SK-N-SH treated with all-trans-retinoic acid at 6 μM for 48 hours (cell line): ENCODE measurements around the gene HACD2.

Experiments used
- ARNTL ChIP-seq: fragments of 450-650 bp; formaldehyde crosslinking; IDR thresholded peaks from 2 replicates; pipeline ENCODE4 v1.5.0; 2020; ENCODE audit warnings: low read depth, mild to moderate bottlenecking, moderate library complexity, borderline replicate concordance
- CREB5 ChIP-seq: fragments of 250-450 bp; sonication (Bioruptor Pico); IDR thresholded peaks from 2 replicates; pipeline ENCODE4 v1.5.1; 2020; ENCODE audit warnings: low read depth, mild to moderate bottlenecking, moderate library complexity
- ISL1 ChIP-seq: fragments of 250-450 bp; sonication (Bioruptor Pico); IDR thresholded peaks from 2 replicates; pipeline ENCODE4 v2.1.2; 2022; ENCODE audit warnings: mild to moderate bottlenecking, moderate library complexity
- OSR1 ChIP-seq: fragments of 250-450 bp; sonication (Bioruptor Pico); IDR thresholded peaks from 2 replicates; pipeline ENCODE4 v1.8.0; 2022; ENCODE audit warnings: moderate library complexity, mild to moderate bottlenecking, inconsistent platforms
- PATZ1 ChIP-seq: fragments of 250-450 bp; sonication (Bioruptor Pico); IDR thresholded peaks from 2 replicates; pipeline ENCODE4 v1.8.0; 2020; ENCODE audit warnings: mild to moderate bottlenecking, moderate library complexity, borderline replicate concordance
- PPARA ChIP-seq: fragments of 250-450 bp; sonication (Bioruptor Pico); IDR thresholded peaks from 2 replicates; pipeline ENCODE4 v1.5.0; 2020; ENCODE audit warnings: mild to moderate bottlenecking, borderline replicate concordance
- TCF4 ChIP-seq: fragments of 250-450 bp; sonication (Bioruptor Pico); IDR thresholded peaks from 2 replicates; pipeline ENCODE4 v1.8.0; 2021; ENCODE audit warnings: mild to moderate bottlenecking, moderate library complexity, borderline replicate concordance
- TOX ChIP-seq: fragments of 250-450 bp; sonication (Bioruptor Pico); IDR thresholded peaks from 2 replicates; pipeline ENCODE4 v1.8.0; 2021; ENCODE audit warnings: mild to moderate bottlenecking, moderate library complexity, borderline replicate concordance
- ZFP3 ChIP-seq: fragments of 250-450 bp; sonication (Bioruptor Pico); IDR thresholded peaks from 2 replicates; pipeline ENCODE4 v1.5.0; 2020; ENCODE audit warnings: mild to moderate bottlenecking, moderate library complexity
- ZFP30 ChIP-seq: fragments of 450-650 bp; formaldehyde crosslinking; IDR thresholded peaks from 2 replicates; pipeline ENCODE4 v1.5.0; 2022; ENCODE audit warnings: mild to moderate bottlenecking, moderate library complexity
- ZNF70 ChIP-seq: fragments of 450-650 bp; formaldehyde crosslinking; IDR thresholded peaks from 2 replicates; pipeline ENCODE4 v1.5.0; 2020; ENCODE audit warnings: mild to moderate bottlenecking, moderate library complexity

- TF ChIP-seq PATZ1 (CRISPR knock-in tag) (no peak), ARNTL (CRISPR knock-in tag) (no peak), TOX (CRISPR knock-in tag) (no peak), ZNF70 (no peak), ZFP30 (CRISPR knock-in tag) (no peak), OSR1 (CRISPR knock-in tag) (no peak), CREB5 (CRISPR knock-in tag) (no peak), ISL1 (CRISPR knock-in tag) (no peak), ZFP3 (CRISPR knock-in tag) (no peak), TCF4 (no peak), PPARA (CRISPR knock-in tag) (no peak)
Observed at GRCh38 chr3:123521179-123521969, 63.5 kb downstream of the HACD2 start.
